ENCODE measurements around the gene TMEM39B.

GRCh38 chr1:32031578-32032274 is 41.0 kb upstream of the TMEM39B start:
- no peak for TF ChIP-seq CTCF (IDR thresholded peaks at IDR 0.05; ENCODE audit: low read length)
- TF ChIP-seq EZH2 (optimal IDR thresholded peaks at IDR 0.05; ENCODE audit: low read depth, low read length) = no peak

All from MM.1S (cell line).